GM19035 (cell line): ENCODE results near the gene THOC5.
"Not testable (repeated sequence)": the region's sequence is repeated elsewhere in the genome, so short reads cannot be mapped to it uniquely, and the experiment has no call there.

ENCODE experiments used
- ATAC-seq: cut with Tn5 transposase; IDR thresholded peaks from one replicate; pipeline ENCODE4 v1.9.1; 2021; ENCODE audit not compliant: unreplicated experiment

The THOC5 gene

GRCh38 chr22:29511126-29511862, 42.3 kb downstream of the THOC5 start:
- ATAC-seq: no peak

GRCh38 chr22:29510542-29510941, 43.0 kb downstream of the THOC5 start:
- ATAC-seq: no peak

GRCh38 chr22:29509815-29510214, 43.7 kb downstream of the THOC5 start:
- ATAC-seq: no peak

GRCh38 chr22:29509298-29509697, 44.3 kb downstream of the THOC5 start:
- ATAC-seq: no peak

GRCh38 chr22:29503811-29504372, 49.7 kb downstream of the THOC5 start:
- ATAC-seq: no peak

GRCh38 chr22:29499852-29500251, 53.7 kb downstream of the THOC5 start:
- no peak for ATAC-seq

GRCh38 chr22:29493636-29494035, 59.9 kb downstream of the THOC5 start:
- no peak for ATAC-seq

GRCh38 chr22:29491012-29491411, 62.5 kb downstream of the THOC5 start:
- ATAC-seq: no peak

GRCh38 chr22:29489127-29489780, 64.3 kb downstream of the THOC5 start:
- ATAC-seq: not testable (repeated sequence)

GRCh38 chr22:29487426-29487986, 66.1 kb downstream of the THOC5 start:
- ATAC-seq: no peak

GRCh38 chr22:29485448-29485847, 68.1 kb downstream of the THOC5 start:
- ATAC-seq: no peak

GRCh38 chr22:29484642-29485041, 68.9 kb downstream of the THOC5 start:
- ATAC-seq: no peak

GRCh38 chr22:29483254-29483653, 70.3 kb downstream of the THOC5 start:
- ATAC-seq: no peak

- no peak for ATAC-seq
Observed at GRCh38 chr22:29482726-29483125, 70.8 kb downstream of the THOC5 start.

GRCh38 chr22:29482253-29482652, 71.3 kb downstream of the THOC5 start:
- no peak for ATAC-seq

- no peak for ATAC-seq
Observed at GRCh38 chr22:29481265-29482000, 72.1 kb downstream of the THOC5 start.

GRCh38 chr22:29480512-29481264, 72.9 kb downstream of the THOC5 start:
- no peak for ATAC-seq

GRCh38 chr22:29480262-29480511, 73.4 kb downstream of the THOC5 start:
- no peak for ATAC-seq

GRCh38 chr22:29479417-29480261, 73.9 kb downstream of the THOC5 start, which contains the start of gene NEFH:
Gene NEFH (plus strand): TSS chr22:29480218. CDS start chr22:29480263, 45 bp downstream.
- ATAC-seq: no peak
